Vagina (tissue), 2 donors: ENCODE results near the gene COL27A1. TPM values are rescaled to one million over a fixed set of nuclear protein-coding genes. Genes with fewer than 3 reads are reported as not detected.
A peak's percentile ranks its signal among the peaks of the same experiment; 100 is the strongest.

Experiments
- DNase-seq, 2 donors: peaks; one replicate each; pipeline ENCODE4 v3.0.0-alpha.2; 2017; ENCODE audit errors: extremely low spot score in 2 of 2
- H3K27ac ChIP-seq: fragments of 200-600 bp; sonication (generic); one replicate; pipeline ENCODE4 v1.5.1; 2019
- H3K27me3 ChIP-seq: fragments of 200-600 bp; sonication (generic); one replicate; pipeline ENCODE4 v1.5.1; 2019
- H3K36me3 ChIP-seq, 2 donors: fragments of 200-600 bp; sonication (generic); one replicate each; pipeline ENCODE4 v1.5.1; 2017 to 2019
- H3K4me1 ChIP-seq: fragments of 200-600 bp; sonication (generic); one replicate; pipeline ENCODE4 v1.5.1; 2019
- H3K4me3 ChIP-seq, 2 donors: fragments of 200-600 bp; sonication (generic); 1 replicate in 1 of 2; 2 replicates in 1 of 2; pipeline ENCODE4 v1.5.1; 2016 to 2019
- H3K9me3 ChIP-seq: fragments of 200-600 bp; sonication (generic); one replicate; pipeline ENCODE4 v1.5.1; 2019
- POLR2A ChIP-seq, 2 donors: fragments of 450-650 bp; IDR thresholded peaks; one replicate each; pipeline ENCODE4 v1.6.1; 2017; ENCODE audit warnings: antibody characterized with exemption in 2 of 2, mild to moderate bottlenecking in 2 of 2, moderate library complexity in 2 of 2
- POLR2AphosphoS5 ChIP-seq, 2 donors: sonication (generic); formaldehyde crosslinking; IDR thresholded peaks; one replicate each; pipeline ENCODE4 v1.9.0; 2017; ENCODE audit warnings: antibody characterized with exemption in 2 of 2, mild to moderate bottlenecking in 2 of 2, low read depth in 1 of 2; ENCODE audit not compliant: insufficient read depth in 1 of 2
- intact Hi-C: fragments of 100-400 bp; cut with DNase I; formaldehyde crosslinking; loops from one replicate; pipeline ENCODE4 v1.15.1; 2023
- total RNA-seq: library from RNA; depleted of rRNA; stranded (reverse); fragments of >200 nt; gene quantifications from one replicate; pipeline ENCODE4 v1.2.3, GENCODE V29; 2016
- TF ChIP-seq, protein P1 (sequence below), 3 experiments: fragments of 450-650 bp in 2 of 3; fragments of 200-600 bp in 1 of 3; sonication (generic) in 1 of 3; IDR thresholded peaks; one replicate each; pipeline ENCODE4 v1.5.1; 2017 to 2019; ENCODE audit warnings: antibody characterized with exemption in 3 of 3, mild to moderate bottlenecking in 2 of 3, moderate library complexity in 2 of 3

The COL27A1 gene
- total RNA-seq, 1 donor from 2014 or later: 17.2 TPM

- H3K27ac ChIP-seq: peak overlapping the region; percentile 84
- DNase-seq: no peak
- intact Hi-C loops: no loop called here
- H3K36me3 ChIP-seq: no peaks in the 10 kb centered on the region
- H3K27me3 ChIP-seq: no peaks in the 10 kb centered on the region
- peaks cover 48% of the 10 kb centered on the region for H3K4me1 ChIP-seq
- H3K9me3 ChIP-seq: no peaks in the 10 kb centered on the region
- TF ChIP-seq POLR2AphosphoS5 (IDR thresholded peaks at IDR 0.05; ENCODE audit: insufficient read depth in 1 of 2, low read depth in 1 of 2): no peak
- TF ChIP-seq POLR2A (IDR thresholded peaks at IDR 0.05): no peak
- TF ChIP-seq, protein P1, sequence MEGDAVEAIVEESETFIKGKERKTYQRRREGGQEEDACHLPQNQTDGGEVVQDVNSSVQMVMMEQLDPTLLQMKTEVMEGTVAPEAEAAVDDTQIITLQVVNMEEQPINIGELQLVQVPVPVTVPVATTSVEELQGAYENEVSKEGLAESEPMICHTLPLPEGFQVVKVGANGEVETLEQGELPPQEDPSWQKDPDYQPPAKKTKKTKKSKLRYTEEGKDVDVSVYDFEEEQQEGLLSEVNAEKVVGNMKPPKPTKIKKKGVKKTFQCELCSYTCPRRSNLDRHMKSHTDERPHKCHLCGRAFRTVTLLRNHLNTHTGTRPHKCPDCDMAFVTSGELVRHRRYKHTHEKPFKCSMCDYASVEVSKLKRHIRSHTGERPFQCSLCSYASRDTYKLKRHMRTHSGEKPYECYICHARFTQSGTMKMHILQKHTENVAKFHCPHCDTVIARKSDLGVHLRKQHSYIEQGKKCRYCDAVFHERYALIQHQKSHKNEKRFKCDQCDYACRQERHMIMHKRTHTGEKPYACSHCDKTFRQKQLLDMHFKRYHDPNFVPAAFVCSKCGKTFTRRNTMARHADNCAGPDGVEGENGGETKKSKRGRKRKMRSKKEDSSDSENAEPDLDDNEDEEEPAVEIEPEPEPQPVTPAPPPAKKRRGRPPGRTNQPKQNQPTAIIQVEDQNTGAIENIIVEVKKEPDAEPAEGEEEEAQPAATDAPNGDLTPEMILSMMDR (IDR thresholded peaks at IDR 0.05): no peak
- no peak overlapping the region for H3K4me3 ChIP-seq
Measured at GRCh38 chr9:114231719-114232449, 76.5 kb downstream of the COL27A1 start.

GRCh38 chr9:114233491-114234185 lies 78.3 kb downstream of the COL27A1 start:
- Histone ChIP-seq H3K27ac (peak overlapping the region; percentile 84), H3K36me3 (no peaks in the 10 kb centered on the region), H3K4me1 (peaks cover 44% of the 10 kb centered on the region), H3K9me3 (no peaks in the 10 kb centered on the region), H3K4me3 (no peak overlapping the region), H3K27me3 (no peaks in the 10 kb centered on the region)
- intact Hi-C loops: no loop called here
- peak in 1 of 2 donors; percentile 27 for TF ChIP-seq POLR2AphosphoS5 (IDR thresholded peaks at IDR 0.05; ENCODE audit: insufficient read depth in 1 of 2, low read depth in 1 of 2)
- TF ChIP-seq POLR2A (IDR thresholded peaks at IDR 0.05): no peak
- TF ChIP-seq, protein P1 (IDR thresholded peaks at IDR 0.05): no peak
- DNase-seq: no peak

DNA sequence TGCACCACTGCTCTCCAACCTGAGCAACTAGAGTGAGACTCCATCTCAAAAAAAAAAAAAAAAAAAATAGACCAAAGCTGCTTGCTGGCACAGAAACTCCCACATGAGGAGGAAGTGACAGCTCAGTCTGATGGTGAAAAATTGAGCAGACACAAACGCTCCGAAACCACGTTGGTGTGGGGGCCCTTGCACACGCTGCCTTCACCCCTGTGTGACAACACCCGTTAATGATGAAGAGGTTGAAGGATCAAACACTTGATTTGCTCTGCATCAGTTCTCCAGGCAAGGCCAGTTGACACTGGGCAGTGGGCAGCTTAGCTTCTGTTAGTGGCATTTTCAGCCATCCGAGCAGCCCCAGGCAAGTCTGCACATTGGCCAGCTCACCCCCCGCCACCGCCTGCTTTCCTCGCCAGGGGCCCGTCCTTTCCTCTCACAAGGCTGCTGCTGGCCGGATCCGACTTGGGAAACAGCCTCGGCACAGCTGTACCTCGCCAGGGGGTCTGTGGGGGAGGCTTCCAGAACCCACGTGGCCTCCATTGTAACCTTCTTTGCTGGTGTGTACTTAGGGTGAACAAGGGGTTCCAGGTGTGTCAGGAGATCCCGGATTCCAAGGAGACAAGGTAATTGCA lies 79.8 kb downstream of the COL27A1 start:
- Histone ChIP-seq H3K4me3 (no peak overlapping the region), H3K4me1 (peaks cover 42% of the 10 kb centered on the region), H3K36me3 (no peaks in the 10 kb centered on the region), H3K27ac (peak overlapping the region; percentile 40), H3K9me3 (no peaks in the 10 kb centered on the region), H3K27me3 (no peaks in the 10 kb centered on the region)
- TF ChIP-seq, protein P1 (IDR thresholded peaks at IDR 0.05): no peak
- TF ChIP-seq POLR2AphosphoS5 (IDR thresholded peaks at IDR 0.05; ENCODE audit: insufficient read depth in 1 of 2, low read depth in 1 of 2) (no peak), POLR2A (IDR thresholded peaks at IDR 0.05) (no peak)
- intact Hi-C loops: no loop called here
- DNase-seq: no peak

DNA sequence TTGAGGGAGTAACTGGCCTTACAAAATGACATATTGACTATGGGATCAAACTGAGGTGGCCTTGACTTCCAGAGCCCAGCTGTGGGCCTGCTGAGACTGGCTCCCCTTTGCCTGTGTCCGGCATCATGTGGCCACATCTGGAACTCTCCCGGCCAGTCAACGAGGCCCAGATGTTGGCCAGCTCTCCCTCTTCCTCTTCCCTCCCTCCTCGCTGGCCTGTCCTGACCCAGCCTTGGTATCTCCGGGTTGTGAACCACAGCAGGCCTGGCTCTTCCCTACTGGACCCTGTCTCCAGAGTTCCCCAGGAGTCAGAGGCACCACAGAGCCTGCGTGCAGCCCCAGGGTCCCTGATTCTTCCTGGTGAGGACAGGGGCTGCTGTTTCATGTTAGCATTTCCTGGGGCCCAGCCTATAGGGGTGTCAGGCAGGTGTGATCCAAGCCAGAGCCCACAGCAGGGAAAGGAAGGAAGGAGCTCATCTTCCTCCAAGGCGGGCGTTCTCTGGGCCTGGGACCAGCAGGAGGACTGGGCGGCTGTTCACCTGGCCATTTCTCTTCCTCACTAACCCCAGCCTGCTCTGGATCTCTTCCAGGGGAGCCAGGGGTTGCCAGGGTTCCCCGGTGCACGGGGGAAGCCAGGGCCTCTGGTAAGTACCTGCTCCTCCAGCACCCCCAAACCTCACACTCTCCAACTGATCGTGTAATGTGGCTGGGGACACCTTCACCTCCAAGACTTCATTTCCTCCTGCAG lies 81.2 kb downstream of the COL27A1 start:
- Histone ChIP-seq H3K4me1 (peaks cover 28% of the 10 kb centered on the region), H3K27ac (peak overlapping the region; percentile 40), H3K27me3 (no peaks in the 10 kb centered on the region), H3K36me3 (no peaks in the 10 kb centered on the region), H3K4me3 (no peak overlapping the region), H3K9me3 (no peaks in the 10 kb centered on the region)
- TF ChIP-seq POLR2A (IDR thresholded peaks at IDR 0.05) (no peak), POLR2AphosphoS5 (IDR thresholded peaks at IDR 0.05; ENCODE audit: insufficient read depth in 1 of 2, low read depth in 1 of 2) (no peak)
- TF ChIP-seq, protein P1 (IDR thresholded peaks at IDR 0.05): no peak
- no peak for DNase-seq
- intact Hi-C loops: no loop called here
